Measurements from ENCODE around the gene VPS36.

DNA sequence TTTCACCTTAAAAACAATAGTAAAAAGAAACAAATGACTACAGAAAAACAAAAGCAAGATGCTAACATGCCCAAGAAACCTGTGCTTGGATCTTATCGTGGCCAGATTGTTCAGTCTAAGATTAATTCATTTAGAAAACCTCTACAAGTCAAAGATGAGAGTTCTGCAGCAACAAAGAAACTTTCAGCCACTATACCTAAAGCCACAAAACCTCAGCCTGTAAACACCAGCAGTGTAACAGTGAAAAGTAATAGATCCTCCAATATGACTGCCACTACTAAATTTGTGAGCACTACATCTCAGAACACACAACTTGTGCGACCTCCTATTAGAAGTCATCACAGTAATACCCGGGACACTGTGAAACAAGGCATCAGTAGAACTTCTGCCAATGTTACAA lies 10.8 kb upstream of the VPS36 start:
- TF ChIP-seq, protein P1, sequence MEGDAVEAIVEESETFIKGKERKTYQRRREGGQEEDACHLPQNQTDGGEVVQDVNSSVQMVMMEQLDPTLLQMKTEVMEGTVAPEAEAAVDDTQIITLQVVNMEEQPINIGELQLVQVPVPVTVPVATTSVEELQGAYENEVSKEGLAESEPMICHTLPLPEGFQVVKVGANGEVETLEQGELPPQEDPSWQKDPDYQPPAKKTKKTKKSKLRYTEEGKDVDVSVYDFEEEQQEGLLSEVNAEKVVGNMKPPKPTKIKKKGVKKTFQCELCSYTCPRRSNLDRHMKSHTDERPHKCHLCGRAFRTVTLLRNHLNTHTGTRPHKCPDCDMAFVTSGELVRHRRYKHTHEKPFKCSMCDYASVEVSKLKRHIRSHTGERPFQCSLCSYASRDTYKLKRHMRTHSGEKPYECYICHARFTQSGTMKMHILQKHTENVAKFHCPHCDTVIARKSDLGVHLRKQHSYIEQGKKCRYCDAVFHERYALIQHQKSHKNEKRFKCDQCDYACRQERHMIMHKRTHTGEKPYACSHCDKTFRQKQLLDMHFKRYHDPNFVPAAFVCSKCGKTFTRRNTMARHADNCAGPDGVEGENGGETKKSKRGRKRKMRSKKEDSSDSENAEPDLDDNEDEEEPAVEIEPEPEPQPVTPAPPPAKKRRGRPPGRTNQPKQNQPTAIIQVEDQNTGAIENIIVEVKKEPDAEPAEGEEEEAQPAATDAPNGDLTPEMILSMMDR (IDR thresholded peaks at IDR 0.05; ENCODE audit: low read depth, low read length, missing input control): no peak
- TF ChIP-seq SP1 (IDR thresholded peaks at IDR 0.05) (no peak), RAD21 (IDR thresholded peaks at IDR 0.05) (no peak), TAF1 (conservative IDR thresholded peaks at IDR 0.05) (no peak), GABPA (IDR thresholded peaks at IDR 0.05 in 1 of 2, conservative IDR thresholded peaks at IDR 0.05 in 1 of 2) (no peak)
- TF ChIP-seq, protein P2, sequence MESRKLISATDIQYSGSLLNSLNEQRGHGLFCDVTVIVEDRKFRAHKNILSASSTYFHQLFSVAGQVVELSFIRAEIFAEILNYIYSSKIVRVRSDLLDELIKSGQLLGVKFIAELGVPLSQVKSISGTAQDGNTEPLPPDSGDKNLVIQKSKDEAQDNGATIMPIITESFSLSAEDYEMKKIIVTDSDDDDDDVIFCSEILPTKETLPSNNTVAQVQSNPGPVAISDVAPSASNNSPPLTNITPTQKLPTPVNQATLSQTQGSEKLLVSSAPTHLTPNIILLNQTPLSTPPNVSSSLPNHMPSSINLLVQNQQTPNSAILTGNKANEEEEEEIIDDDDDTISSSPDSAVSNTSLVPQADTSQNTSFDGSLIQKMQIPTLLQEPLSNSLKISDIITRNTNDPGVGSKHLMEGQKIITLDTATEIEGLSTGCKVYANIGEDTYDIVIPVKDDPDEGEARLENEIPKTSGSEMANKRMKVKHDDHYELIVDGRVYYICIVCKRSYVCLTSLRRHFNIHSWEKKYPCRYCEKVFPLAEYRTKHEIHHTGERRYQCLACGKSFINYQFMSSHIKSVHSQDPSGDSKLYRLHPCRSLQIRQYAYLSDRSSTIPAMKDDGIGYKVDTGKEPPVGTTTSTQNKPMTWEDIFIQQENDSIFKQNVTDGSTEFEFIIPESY (IDR thresholded peaks at IDR 0.05): no peak
